Stimulated activated effector memory CD8-positive, alpha-beta T cell treated with anti-CD3 and anti-CD28 coated beads, Interleukin-12 subunit alpha, Interleukin-12 subunit beta, amount 100 ng/mL, for 72 hours (primary cell): ENCODE results near the gene SLITRK3.
"Not testable (repeated sequence)": the region's sequence is repeated elsewhere in the genome, so short reads cannot be mapped to it uniquely, and the experiment has no call there.

ENCODE experiments used
- ATAC-seq: fragments of 150-1000 bp; cut with Tn5 transposase; 2 replicates; pipeline ENCODE4 v1.10.0; 2021
- DNase-seq, 2 donors: peaks; one replicate each; pipeline ENCODE4 v3.0.0; 2021 to 2022; ENCODE audit warnings: low spot score in 2 of 2
- H3K27ac Mint-ChIP-seq: one replicate; pipeline ENCODE4 v1.8.0; 2022; ENCODE audit warnings: mild to moderate bottlenecking, mixed read lengths
- H3K36me3 Mint-ChIP-seq: one replicate; pipeline ENCODE4 v1.8.0; 2022; ENCODE audit warnings: mild to moderate bottlenecking, mixed read lengths
- H3K4me1 Mint-ChIP-seq: one replicate; pipeline ENCODE4 v1.8.0; 2022; ENCODE audit warnings: mixed read lengths
- H3K4me3 Mint-ChIP-seq: one replicate; pipeline ENCODE4 v1.8.0; 2022; ENCODE audit warnings: mild to moderate bottlenecking, mixed read lengths
- H3K9me3 Mint-ChIP-seq: one replicate; pipeline ENCODE4 v1.8.0; 2022; ENCODE audit warnings: mixed read lengths

SLITRK3 gene

GRCh38 chr3:165156757-165157420 lies 39.3 kb downstream of the SLITRK3 start:
- Mint-ChIP-seq H3K36me3 (no peaks in the 10 kb centered on the region), H3K4me1 (no peaks in the 10 kb centered on the region), H3K27ac (no peak overlapping the region), H3K9me3 (peaks cover 4% of the 10 kb centered on the region), H3K4me3 (no peak overlapping the region)
- ATAC-seq = no peak
- DNase-seq = no peak

- H3K9me3 Mint-ChIP-seq = peaks cover 15% of the 10 kb centered on the region
- no peak for ATAC-seq
These were observed 47.2 kb downstream of the SLITRK3 start for GRCh38 chr3:165148876-165149441.

GRCh38 chr3:165144271-165144670 lies 51.9 kb downstream of the SLITRK3 start:
- no peak overlapping the region for H3K4me3 Mint-ChIP-seq
- peaks cover 12% of the 10 kb centered on the region for H3K9me3 Mint-ChIP-seq
- H3K27ac Mint-ChIP-seq = no peak overlapping the region
- no peaks in the 10 kb centered on the region for H3K4me1 Mint-ChIP-seq
- ATAC-seq (no peak), DNase-seq (no peak)
- no peaks in the 10 kb centered on the region for H3K36me3 Mint-ChIP-seq

More at GRCh38 chr3:165148876-165149441, 47.2 kb downstream of the SLITRK3 start:
- Mint-ChIP-seq H3K4me1 (no peaks in the 10 kb centered on the region), H3K36me3 (no peaks in the 10 kb centered on the region), H3K4me3 (no peak overlapping the region), H3K27ac (no peak overlapping the region)
- no peak for DNase-seq

GRCh38 chr3:165139918-165140317 lies 56.3 kb downstream of the SLITRK3 start:
- H3K27ac Mint-ChIP-seq, H3K9me3 Mint-ChIP-seq, DNase-seq, H3K4me3 Mint-ChIP-seq, ATAC-seq, H3K36me3 Mint-ChIP-seq, H3K4me1 Mint-ChIP-seq: not testable (repeated sequence)
